Muscle of leg (tissue), 11 donors: Measurements from ENCODE around the gene LAMA2. TPM values are rescaled to one million over a fixed set of nuclear protein-coding genes. Genes with fewer than 3 reads are reported as not detected.

Experiments
- DNase-seq: peaks from one replicate; pipeline ENCODE4 v3.0.0; 2013
- H3K27ac ChIP-seq: one replicate; pipeline ENCODE4 v1.5.1; 2013; ENCODE audit warnings: mild to moderate bottlenecking, low read length, control low read depth
- H3K27me3 ChIP-seq: one replicate; pipeline ENCODE4 v1.6.1; 2013; ENCODE audit warnings: low read length; ENCODE audit not compliant: control insufficient read depth, insufficient read depth
- H3K36me3 ChIP-seq: one replicate; pipeline ENCODE4 v1.6.1; 2013; ENCODE audit warnings: low read length; ENCODE audit not compliant: control insufficient read depth, insufficient read depth
- H3K4me1 ChIP-seq: one replicate; pipeline ENCODE4 v1.6.1; 2013; ENCODE audit warnings: low read length; ENCODE audit not compliant: control insufficient read depth, insufficient read depth
- H3K4me3 ChIP-seq: one replicate; pipeline ENCODE4 v1.5.1; 2013; ENCODE audit warnings: low read length, control low read depth
- H3K9me3 ChIP-seq: replicated peaks from 2 replicates; pipeline ENCODE4 v1.6.1; 2013; ENCODE audit warnings: low read depth, low read length; ENCODE audit not compliant: control insufficient read depth
- WGBS: methylation state at CpG from one replicate; pipeline ENCODE4 v1.1.5; 2013; ENCODE audit warnings: missing lambda C conversion rate; ENCODE audit not compliant: insufficient coverage; 5-methylcytosine and 5-hydroxymethylcytosine counted together
- polyA plus RNA-seq, 8 donors: library from polyadenylated mRNA; unstranded; fragments of 120-200 nt; gene quantifications; one replicate each; pipeline versions ENCODE4 v1.2.1 to v1.2.3, GENCODE V29; 2013; ENCODE audit warnings: inconsistent platforms in 1 of 8, low replicate concordance in 1 of 8; ENCODE audit not compliant: insufficient read length in 8 of 8, insufficient read depth in 1 of 8
- total RNA-seq: library from RNA; stranded (reverse); fragments of 120-200 nt; gene quantifications from one replicate; pipeline ENCODE4 v1.2.4, GENCODE V29; 2013

LAMA2 gene
- total and polyA plus RNA-seq, 9 donors = 105 to 165 (median 140) TPM

DNA sequence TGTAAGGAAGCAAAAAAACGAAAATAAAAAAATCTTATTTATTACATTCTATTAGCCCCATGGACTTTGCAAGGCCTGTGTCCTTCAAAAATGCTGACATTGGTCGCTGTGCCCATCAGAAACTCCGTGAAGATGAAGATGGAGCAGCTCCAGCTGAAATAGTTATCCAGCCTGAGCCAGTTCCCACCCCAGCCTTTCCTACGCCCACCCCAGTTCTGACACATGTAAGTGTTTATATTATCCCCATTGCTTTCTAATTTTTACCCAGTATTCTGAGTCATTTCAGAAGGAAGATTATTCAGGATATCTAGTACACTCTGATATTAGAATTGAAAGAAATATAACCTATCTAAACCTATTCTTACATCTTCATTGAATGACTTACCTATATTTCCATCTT lies 609.3 kb downstream of the LAMA2 start:
- H3K4me1 ChIP-seq = no peaks in the 10 kb centered on the region
- no peak for DNase-seq
- H3K9me3 ChIP-seq = no peaks in the 10 kb centered on the region
- no peak overlapping the region for H3K27ac ChIP-seq
- WGBS = no CpG with 5 or more reads among the region's 4 CpGs
- H3K27me3 ChIP-seq = no peaks in the 10 kb centered on the region
- peaks cover 15% of the 10 kb centered on the region for H3K36me3 ChIP-seq
- H3K4me3 ChIP-seq = no peak overlapping the region

DNA sequence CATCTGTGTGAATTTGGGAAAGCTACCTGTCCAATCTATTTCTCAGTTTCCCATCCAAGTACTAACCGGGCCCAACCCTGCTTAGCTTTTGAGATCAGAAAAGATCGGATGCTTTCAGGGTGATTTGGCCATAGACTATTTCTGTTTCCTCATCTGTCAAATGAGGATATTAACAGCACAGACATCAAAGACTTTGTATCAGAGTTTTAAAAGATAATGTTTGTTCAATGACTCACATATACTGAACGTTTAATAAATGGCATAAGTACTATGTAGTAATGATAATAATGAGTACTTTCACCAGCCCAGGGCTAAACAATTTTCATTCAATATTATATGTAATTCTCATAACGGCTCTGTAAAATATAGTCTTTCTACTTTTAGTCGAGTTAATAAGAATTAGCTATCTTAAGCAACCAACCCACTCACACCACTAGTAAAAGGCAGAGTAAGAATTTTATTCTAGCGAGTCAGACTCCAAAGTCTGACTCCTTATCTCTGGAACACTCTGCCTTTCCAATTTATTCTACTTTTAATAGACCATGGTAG lies 610.5 kb downstream of the LAMA2 start:
- WGBS = 100% methylated on average over 1 of the region's 6 CpGs
- no peak for DNase-seq
- H3K27ac ChIP-seq = no peak overlapping the region
- no peaks in the 10 kb centered on the region for H3K27me3 ChIP-seq
- no peaks in the 10 kb centered on the region for H3K9me3 ChIP-seq
- peaks cover 15% of the 10 kb centered on the region for H3K36me3 ChIP-seq
- no peak overlapping the region for H3K4me3 ChIP-seq
- H3K4me1 ChIP-seq = no peaks in the 10 kb centered on the region

DNA sequence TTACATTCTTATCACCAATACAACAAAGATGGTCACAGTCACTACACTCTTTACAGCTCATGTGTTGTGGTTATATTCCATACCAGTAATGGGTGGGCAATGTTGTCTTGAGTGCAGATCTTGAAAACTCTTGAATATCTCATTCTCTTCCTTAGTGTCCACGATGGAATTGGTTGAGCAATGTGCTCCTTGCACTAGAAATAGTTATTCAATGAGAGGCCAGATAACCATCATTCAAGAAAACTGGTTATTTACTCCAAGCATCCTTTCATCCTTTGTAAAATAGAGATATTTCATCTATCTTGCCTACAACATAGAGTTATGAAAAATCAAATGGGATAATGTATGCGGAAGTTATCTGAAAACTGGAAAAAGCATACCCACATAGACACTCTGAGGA lies 611.2 kb downstream of the LAMA2 start:
- Histone ChIP-seq H3K9me3 (no peaks in the 10 kb centered on the region), H3K36me3 (peaks cover 15% of the 10 kb centered on the region), H3K27ac (no peak overlapping the region), H3K4me3 (no peak overlapping the region), H3K4me1 (no peaks in the 10 kb centered on the region), H3K27me3 (no peaks in the 10 kb centered on the region)
- WGBS = no CpG with 5 or more reads among the region's 2 CpGs
- no peak for DNase-seq

DNA sequence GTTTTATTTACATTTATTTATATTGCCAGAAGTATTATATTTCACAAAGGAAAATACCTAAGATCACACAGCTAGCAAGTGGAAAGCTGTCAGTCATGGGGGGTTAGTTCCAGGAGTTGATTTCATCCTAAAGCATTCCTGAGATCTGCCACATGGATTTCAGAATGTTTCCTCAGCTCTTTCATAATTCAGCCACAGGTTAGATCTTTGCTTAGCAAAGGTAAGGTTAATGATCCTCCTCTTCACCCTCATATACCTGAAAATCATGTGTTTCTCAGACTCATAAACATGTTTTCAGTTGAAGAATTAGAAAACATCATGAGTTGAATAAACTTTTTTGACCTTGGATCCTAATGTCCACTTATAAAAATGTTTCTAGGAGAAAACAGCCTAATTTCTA lies 611.6 kb downstream of the LAMA2 start:
- H3K27me3 ChIP-seq = no peaks in the 10 kb centered on the region
- no peaks in the 10 kb centered on the region for H3K4me1 ChIP-seq
- DNase-seq = no peak
- no peak overlapping the region for H3K27ac ChIP-seq
- no peak overlapping the region for H3K4me3 ChIP-seq
- H3K9me3 ChIP-seq = no peaks in the 10 kb centered on the region
- peaks cover 15% of the 10 kb centered on the region for H3K36me3 ChIP-seq

DNA sequence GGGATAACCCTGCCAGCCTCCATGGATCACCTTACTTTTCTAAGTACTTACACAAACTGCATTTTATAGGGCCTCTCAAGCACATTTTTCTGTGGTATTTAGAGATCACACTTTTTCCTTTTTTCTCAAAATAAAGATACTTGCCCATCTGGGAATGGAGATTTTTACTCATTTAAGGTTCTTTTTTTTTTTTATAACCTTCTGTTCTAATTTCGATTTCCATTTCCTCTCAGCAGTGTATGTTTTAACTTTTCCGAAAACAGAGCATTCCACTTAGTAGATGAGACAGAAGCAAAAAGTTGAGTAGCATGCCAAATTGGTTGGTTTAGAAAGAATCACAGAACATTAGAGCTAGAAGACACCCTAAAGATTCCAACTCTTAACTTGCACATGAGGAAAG lies 612.7 kb downstream of the LAMA2 start:
- Histone ChIP-seq H3K9me3 (no peaks in the 10 kb centered on the region), H3K36me3 (peaks cover 15% of the 10 kb centered on the region), H3K27me3 (no peaks in the 10 kb centered on the region), H3K4me3 (no peak overlapping the region), H3K27ac (no peak overlapping the region), H3K4me1 (no peaks in the 10 kb centered on the region)
- DNase-seq = no peak
- WGBS = no CpG with 5 or more reads among the region's 2 CpGs

DNA sequence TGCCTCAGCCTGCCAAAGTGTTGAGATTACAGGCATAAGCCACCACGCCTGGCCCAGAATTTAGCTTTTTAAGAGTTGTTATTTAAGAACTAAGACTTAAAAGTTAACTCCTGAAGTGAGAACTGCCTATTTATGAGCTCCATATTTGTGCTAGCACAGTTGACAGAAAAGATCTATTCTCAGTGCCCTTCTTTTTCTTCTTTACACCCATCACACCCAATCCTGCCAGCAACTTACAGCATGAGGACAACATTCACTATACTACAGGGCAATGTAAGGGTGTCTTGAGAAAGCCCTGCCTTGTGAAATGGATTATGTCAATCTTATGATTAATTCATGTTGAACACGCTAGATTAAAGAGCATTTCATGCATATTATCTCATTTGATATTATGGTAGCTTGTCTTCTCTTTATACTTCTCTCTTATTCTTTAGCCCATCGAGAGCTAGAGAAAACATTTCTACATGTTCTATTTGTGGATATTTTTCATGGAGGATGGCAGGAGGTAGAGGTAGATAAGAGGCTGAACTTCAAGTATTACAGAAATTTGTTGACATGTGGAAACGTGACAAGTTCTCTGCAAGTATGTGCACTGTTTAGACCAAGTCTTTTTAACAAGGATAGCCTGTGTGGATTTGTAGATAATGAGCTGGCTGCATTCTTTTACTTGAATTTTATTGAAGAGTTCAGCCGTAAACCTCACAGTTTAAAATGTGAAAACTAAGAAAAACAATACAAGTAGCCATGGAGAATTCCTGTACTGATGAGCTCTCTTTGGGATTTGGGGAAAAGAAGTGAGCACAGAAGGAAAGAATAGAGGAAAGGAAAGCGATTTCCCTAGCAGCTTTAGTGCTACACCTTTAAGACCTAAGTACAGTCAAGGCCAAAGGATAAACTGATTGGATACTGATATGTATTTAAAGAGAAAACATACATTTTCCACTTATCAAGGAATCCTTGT lies 614.8 kb downstream of the LAMA2 start:
- no peaks in the 10 kb centered on the region for H3K27me3 ChIP-seq
- peaks cover 3% of the 10 kb centered on the region for H3K4me1 ChIP-seq
- H3K9me3 ChIP-seq = no peaks in the 10 kb centered on the region
- DNase-seq = no peak
- no CpG with 5 or more reads among the region's 6 CpGs for WGBS
- H3K27ac ChIP-seq = no peak overlapping the region
- H3K36me3 ChIP-seq = peaks cover 6% of the 10 kb centered on the region
- no peak overlapping the region for H3K4me3 ChIP-seq

DNA sequence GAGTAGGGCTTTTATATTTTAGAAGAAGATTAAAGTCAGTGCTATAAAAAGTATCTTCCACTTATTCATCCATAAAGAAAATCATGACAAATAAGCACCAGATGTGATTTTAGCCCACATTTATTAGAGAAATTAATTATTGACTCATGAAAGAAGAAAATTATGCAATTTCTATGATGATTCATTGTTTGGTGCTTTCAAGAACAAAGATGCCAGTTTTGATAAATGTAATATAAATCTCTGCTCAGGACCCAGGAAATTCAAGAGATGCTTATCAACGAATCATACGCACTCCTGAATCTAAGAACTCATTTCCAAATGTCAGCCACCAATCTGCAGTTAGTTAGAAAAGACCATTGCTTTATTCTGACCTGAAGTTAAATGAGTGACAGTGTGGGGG lies 615.6 kb downstream of the LAMA2 start:
- Histone ChIP-seq H3K4me1 (peaks cover 3% of the 10 kb centered on the region), H3K4me3 (no peak overlapping the region), H3K36me3 (peaks cover 10% of the 10 kb centered on the region), H3K27ac (no peak overlapping the region), H3K9me3 (no peaks in the 10 kb centered on the region), H3K27me3 (no peaks in the 10 kb centered on the region)
- DNase-seq = no peak
- no CpG with 5 or more reads among the region's 2 CpGs for WGBS

DNA sequence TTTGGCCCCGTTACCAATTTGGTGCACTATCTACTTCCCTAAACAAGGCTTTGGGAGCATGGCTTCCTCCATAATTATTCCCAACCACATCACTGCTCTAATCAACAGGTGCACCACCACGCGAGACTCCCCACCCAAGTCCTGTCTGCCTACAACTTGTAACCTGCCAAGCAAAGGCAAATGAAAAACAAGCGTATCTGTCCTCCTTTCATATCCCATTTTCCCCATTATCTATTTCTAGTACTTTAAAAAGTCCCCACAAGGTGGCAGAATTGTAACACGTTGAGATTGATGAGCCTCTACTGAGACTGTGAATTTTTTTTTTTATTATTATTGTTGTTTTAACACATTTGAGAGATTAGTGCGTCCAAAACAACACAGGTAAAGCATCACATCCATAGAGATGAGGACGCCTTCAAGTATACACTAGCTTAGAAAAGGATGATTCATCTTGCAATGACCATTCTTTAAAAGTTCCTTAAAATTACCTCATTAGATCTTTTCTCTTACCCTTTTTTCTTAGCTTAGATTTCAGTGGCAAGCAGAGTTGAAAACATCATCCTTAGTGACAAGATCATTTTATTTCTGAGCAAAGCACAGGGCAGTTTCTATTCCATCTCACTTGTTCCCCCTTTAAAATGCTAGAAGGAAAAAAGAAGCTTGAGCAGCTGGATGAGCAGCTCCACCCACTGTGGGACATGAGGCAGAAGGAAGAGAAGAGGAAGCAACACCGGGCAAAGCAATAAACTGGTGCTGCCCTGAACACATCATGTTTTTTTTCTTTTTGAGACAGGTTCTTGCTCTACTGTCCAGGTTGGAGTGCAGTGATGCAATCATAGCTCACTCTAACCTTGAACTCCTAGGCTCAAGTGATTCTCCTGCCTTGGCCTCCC lies 616.3 kb downstream of the LAMA2 start:
- peak; percentile 74 for DNase-seq
- Histone ChIP-seq H3K27ac (no peak overlapping the region), H3K9me3 (no peaks in the 10 kb centered on the region), H3K36me3 (peaks cover 13% of the 10 kb centered on the region), H3K4me3 (no peak overlapping the region), H3K4me1 (peaks cover 3% of the 10 kb centered on the region), H3K27me3 (no peaks in the 10 kb centered on the region)
- WGBS = 80% methylated on average over 1 of the region's 8 CpGs

DNA sequence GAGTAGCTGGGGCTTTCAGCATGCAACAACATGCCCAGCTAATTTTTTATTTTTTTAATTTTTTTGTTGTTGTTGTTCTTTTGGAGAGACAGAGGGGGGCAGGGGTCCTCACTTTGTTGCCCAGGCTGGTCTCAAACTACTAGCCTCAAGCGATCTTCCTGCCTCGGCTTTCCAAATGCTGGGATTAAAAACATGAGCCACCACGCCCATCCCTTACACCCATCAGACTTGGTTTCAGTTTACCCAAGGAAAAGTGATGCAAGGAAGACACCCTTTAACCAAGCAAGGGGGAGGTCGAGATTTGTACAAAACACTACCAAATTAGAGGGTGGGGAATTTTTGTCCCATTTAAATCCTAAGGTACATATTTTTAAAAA lies 616.9 kb downstream of the LAMA2 start:
- Histone ChIP-seq H3K36me3 (peaks cover 13% of the 10 kb centered on the region), H3K4me3 (no peak overlapping the region), H3K27me3 (no peaks in the 10 kb centered on the region), H3K9me3 (no peaks in the 10 kb centered on the region), H3K4me1 (peaks cover 3% of the 10 kb centered on the region), H3K27ac (no peak overlapping the region)
- WGBS = 80% methylated on average over 2 of the region's 4 CpGs
- no peak for DNase-seq
